ENCODE measurements around the gene TRIM67.

- TF ChIP-seq, protein P1, sequence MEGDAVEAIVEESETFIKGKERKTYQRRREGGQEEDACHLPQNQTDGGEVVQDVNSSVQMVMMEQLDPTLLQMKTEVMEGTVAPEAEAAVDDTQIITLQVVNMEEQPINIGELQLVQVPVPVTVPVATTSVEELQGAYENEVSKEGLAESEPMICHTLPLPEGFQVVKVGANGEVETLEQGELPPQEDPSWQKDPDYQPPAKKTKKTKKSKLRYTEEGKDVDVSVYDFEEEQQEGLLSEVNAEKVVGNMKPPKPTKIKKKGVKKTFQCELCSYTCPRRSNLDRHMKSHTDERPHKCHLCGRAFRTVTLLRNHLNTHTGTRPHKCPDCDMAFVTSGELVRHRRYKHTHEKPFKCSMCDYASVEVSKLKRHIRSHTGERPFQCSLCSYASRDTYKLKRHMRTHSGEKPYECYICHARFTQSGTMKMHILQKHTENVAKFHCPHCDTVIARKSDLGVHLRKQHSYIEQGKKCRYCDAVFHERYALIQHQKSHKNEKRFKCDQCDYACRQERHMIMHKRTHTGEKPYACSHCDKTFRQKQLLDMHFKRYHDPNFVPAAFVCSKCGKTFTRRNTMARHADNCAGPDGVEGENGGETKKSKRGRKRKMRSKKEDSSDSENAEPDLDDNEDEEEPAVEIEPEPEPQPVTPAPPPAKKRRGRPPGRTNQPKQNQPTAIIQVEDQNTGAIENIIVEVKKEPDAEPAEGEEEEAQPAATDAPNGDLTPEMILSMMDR (IDR thresholded peaks at IDR 0.05), result no peak
- TF ChIP-seq POLR2A (IDR thresholded peaks at IDR 0.05), result no peak
- TF ChIP-seq EP300 (IDR thresholded peaks at IDR 0.05), result no peak
- TF ChIP-seq POLR2AphosphoS5 (IDR thresholded peaks at IDR 0.05), result no peak
Measured at GRCh38 chr1:231172411-231172810, 10.6 kb downstream of the TRIM67 start.
